H7 (cell line): ENCODE data around the gene LYZL4. TPM values are rescaled to one million over a fixed set of nuclear protein-coding genes. Genes with fewer than 3 reads are reported as not detected.

ENCODE experiments used
- DNase-seq: peaks from one replicate; pipeline ENCODE4 v3.0.0; 2012
- H3K27me3 ChIP-seq: 2 replicates; pipeline ENCODE4 v1.6.0; 2011; ENCODE audit warnings: mild to moderate bottlenecking, low read length; ENCODE audit not compliant: control insufficient read depth, insufficient read depth
- H3K36me3 ChIP-seq: replicated peaks from 2 replicates; pipeline ENCODE4 v1.5.1; 2011; ENCODE audit warnings: low read length; ENCODE audit not compliant: control insufficient read depth, insufficient read depth
- H3K4me3 ChIP-seq: 2 replicates; pipeline ENCODE4 v1.5.1; 2011; ENCODE audit warnings: low read depth, mild to moderate bottlenecking, control low read depth, low read length, moderate library complexity; ENCODE audit not compliant: insufficient read depth
- total RNA-seq: library from RNA; depleted of rRNA; stranded (reverse); fragments of >200 nt; shearing (Covaris generic); gene quantifications from 2 replicates; pipeline ENCODE4 v1.2.3, GENCODE V29; 2014

LYZL4 gene
- total RNA-seq, 1 experiment from 2014 or later: not detected

- no peak for DNase-seq
- Histone ChIP-seq H3K4me3 (no peak overlapping the region), H3K27me3 (no peaks in the 10 kb centered on the region), H3K36me3 (no peaks in the 10 kb centered on the region)
Measured at GRCh38 chr3:42408156-42408555, 2.3 kb downstream of the LYZL4 start.

GRCh38 chr3:42406727-42407450 is 3.5 kb downstream of the LYZL4 start:
- no peak overlapping the region for H3K4me3 ChIP-seq
- no peaks in the 10 kb centered on the region for H3K27me3 ChIP-seq
- H3K36me3 ChIP-seq: no peaks in the 10 kb centered on the region
- DNase-seq: no peak

- no peak for DNase-seq
- no peaks in the 10 kb centered on the region for H3K27me3 ChIP-seq
- H3K4me3 ChIP-seq: no peak overlapping the region
Measured at GRCh38 chr3:42405857-42406256, 4.6 kb downstream of the LYZL4 start.

GRCh38 chr3:42403737-42404136 is 6.7 kb downstream of the LYZL4 start:
- DNase-seq: no peak
- H3K27me3 ChIP-seq: no peaks in the 10 kb centered on the region
- no peaks in the 10 kb centered on the region for H3K36me3 ChIP-seq
- no peak overlapping the region for H3K4me3 ChIP-seq

More at GRCh38 chr3:42405857-42406256, 4.6 kb downstream of the LYZL4 start:
- no peaks in the 10 kb centered on the region for H3K36me3 ChIP-seq

- Histone ChIP-seq H3K36me3 (no peaks in the 10 kb centered on the region), H3K27me3 (no peaks in the 10 kb centered on the region), H3K4me3 (no peak overlapping the region)
- DNase-seq: no peak
Measured at GRCh38 chr3:42402394-42403096, 7.9 kb downstream of the LYZL4 start.

- no peak for DNase-seq
- no peak overlapping the region for H3K4me3 ChIP-seq
- no peaks in the 10 kb centered on the region for H3K36me3 ChIP-seq
- H3K27me3 ChIP-seq: no peaks in the 10 kb centered on the region
Measured at GRCh38 chr3:42398080-42398479, 12.3 kb downstream of the LYZL4 start.

GRCh38 chr3:42397644-42398043 is 12.8 kb downstream of the LYZL4 start:
- no peak overlapping the region for H3K4me3 ChIP-seq
- no peak for DNase-seq
- no peaks in the 10 kb centered on the region for H3K27me3 ChIP-seq
- H3K36me3 ChIP-seq: no peaks in the 10 kb centered on the region

GRCh38 chr3:42394579-42395288 is 15.7 kb downstream of the LYZL4 start:
- no peaks in the 10 kb centered on the region for H3K36me3 ChIP-seq
- no peak for DNase-seq
- H3K4me3 ChIP-seq: no peak overlapping the region
- no peaks in the 10 kb centered on the region for H3K27me3 ChIP-seq

GRCh38 chr3:42387802-42388651 is 22.4 kb downstream of the LYZL4 start:
- DNase-seq: no peak
- Histone ChIP-seq H3K4me3 (no peak overlapping the region), H3K27me3 (no peaks in the 10 kb centered on the region), H3K36me3 (no peaks in the 10 kb centered on the region)

- H3K27me3 ChIP-seq: no peaks in the 10 kb centered on the region
- DNase-seq: no peak
- H3K4me3 ChIP-seq: no peak overlapping the region
- H3K36me3 ChIP-seq: no peaks in the 10 kb centered on the region
Measured at GRCh38 chr3:42381551-42382082, 28.8 kb downstream of the LYZL4 start.

GRCh38 chr3:42377681-42378080 is 32.7 kb downstream of the LYZL4 start:
- DNase-seq: no peak
- no peak overlapping the region for H3K4me3 ChIP-seq

GRCh38 chr3:42376344-42376798 is 34.0 kb downstream of the LYZL4 start:
- Histone ChIP-seq H3K36me3 (no peaks in the 10 kb centered on the region), H3K27me3 (no peaks in the 10 kb centered on the region), H3K4me3 (no peak overlapping the region)
- no peak for DNase-seq

More at GRCh38 chr3:42377681-42378080, 32.7 kb downstream of the LYZL4 start:
- Histone ChIP-seq H3K36me3 (no peaks in the 10 kb centered on the region), H3K27me3 (no peaks in the 10 kb centered on the region)

GRCh38 chr3:42375121-42375800 is 35.1 kb downstream of the LYZL4 start:
- H3K27me3 ChIP-seq: no peaks in the 10 kb centered on the region
- no peak overlapping the region for H3K4me3 ChIP-seq
- DNase-seq: no peak
- no peaks in the 10 kb centered on the region for H3K36me3 ChIP-seq
